LNCaP clone FGC (cell line): ENCODE measurements around the gene HTATIP2.
A peak's percentile ranks its signal among the peaks of the same experiment; 100 is the strongest.

Experiments
- DNase-seq: peaks from one replicate; pipeline ENCODE4 v3.0.0-alpha.2; 2011; ENCODE audit warnings: low read depth
- H3K4me3 ChIP-seq: 2 replicates; pipeline ENCODE4 v1.5.1; 2011; ENCODE audit warnings: mild to moderate bottlenecking, low read depth, low read length, control low read depth
- CTCF ChIP-seq: IDR thresholded peaks from 2 replicates; pipeline ENCODE4 v1.5.1; 2012; ENCODE audit warnings: mild to moderate bottlenecking; ENCODE audit not compliant: control insufficient read depth, insufficient read depth; ENCODE audit errors: extremely low read depth

Gene HTATIP2

GRCh38 chr11:20342347-20343141 lies 21.0 kb upstream of the HTATIP2 start:
- DNase-seq, result no peak
- no peak overlapping the region for H3K4me3 ChIP-seq
- TF ChIP-seq CTCF, result no peak

GRCh38 chr11:20351136-20351535 lies 12.4 kb upstream of the HTATIP2 start:
- H3K4me3 ChIP-seq, result no peak overlapping the region
- DNase-seq, result no peak
- no peak for TF ChIP-seq CTCF

- no peak for DNase-seq
- no peak for TF ChIP-seq CTCF
- H3K4me3 ChIP-seq, result no peak overlapping the region
Observed at GRCh38 chr11:20351751-20352262, 11.7 kb upstream of the HTATIP2 start.

- TF ChIP-seq CTCF, result peak; percentile 89
- H3K4me3 ChIP-seq, result no peak overlapping the region
- DNase-seq, result no peak
Observed at GRCh38 chr11:20353829-20354434, 9.6 kb upstream of the HTATIP2 start.

- no peak overlapping the region for H3K4me3 ChIP-seq
- peak; percentile 11 for DNase-seq
- peak; percentile 72 for TF ChIP-seq CTCF
Observed at GRCh38 chr11:20355221-20356219, 8.0 kb upstream of the HTATIP2 start.

- H3K4me3 ChIP-seq, result no peak overlapping the region
- no peak for DNase-seq
- no peak for TF ChIP-seq CTCF
Observed at GRCh38 chr11:20357150-20357549, 6.4 kb upstream of the HTATIP2 start.
